HEK293 (cell line): Measurements from ENCODE around the gene TBC1D22A.

ENCODE experiments used
- CTCF ChIA-PET: fragments of 350-600 bp; formaldehyde crosslinking; extraction: SDS; loops from one replicate; lab custom pipeline; 2021; ENCODE audit warnings: antibody characterized with exemption; lab: Yijun Ruan, JAX
- POLR2A ChIA-PET: fragments of 300-600 bp; formaldehyde crosslinking; extraction: SDS; loops from one replicate; lab custom pipeline; 2020; ENCODE audit warnings: antibody characterized with exemption, inconsistent platforms; lab: Yijun Ruan, JAX
- H3K27ac ChIP-seq: fragments of 200-500 bp; sonication (Bioruptor generic); 2 replicates; pipeline ENCODE4 v1.5.1; 2014; ENCODE audit warnings: low read depth, low read length, control low read depth, inconsistent platforms; ENCODE audit errors: extremely low read depth
- H3K36me3 ChIP-seq, 2 experiments: fragments of 200-500 bp in 1 of 2; sonication (Bioruptor generic) in 1 of 2; 1 replicate in 1 of 2; 2 replicates in 1 of 2; pipeline ENCODE4 v1.5.1; 2014 to 2017; ENCODE audit warnings: inconsistent platforms in 2 of 2, low read length in 2 of 2; ENCODE audit not compliant: control insufficient read depth in 2 of 2, insufficient read depth in 1 of 2
- H3K4me1 ChIP-seq: fragments of 200-500 bp; sonication (Bioruptor generic); 2 replicates; pipeline ENCODE4 v1.5.1; 2014; ENCODE audit warnings: mild to moderate bottlenecking, low read length, inconsistent platforms; ENCODE audit not compliant: control insufficient read depth, insufficient read depth
- H3K4me3 ChIP-seq: 2 replicates; pipeline ENCODE4 v1.5.1; 2011; ENCODE audit warnings: low read depth, mild to moderate bottlenecking, control low read depth, low read length, moderate library complexity
- H3K9me3 ChIP-seq: fragments of 200-500 bp; sonication (Bioruptor generic); 2 replicates; pipeline ENCODE4 v1.5.1; 2014; ENCODE audit warnings: low read depth, low read length, inconsistent platforms; ENCODE audit not compliant: control insufficient read depth, insufficient read depth
- BCL6B ChIP-seq: fragments of 450-650 bp; formaldehyde crosslinking; IDR thresholded peaks from 2 replicates; pipeline ENCODE4 v1.5.1; 2017; ENCODE audit warnings: missing biosample characterization, missing genetic modification characterization
- GLIS2 ChIP-seq: fragments of 450-650 bp; formaldehyde crosslinking; IDR thresholded peaks from 2 replicates; pipeline ENCODE4 v1.5.1; 2016; ENCODE audit warnings: missing biosample characterization, missing genetic modification characterization
- PRDM1 ChIP-seq: fragments of 450-650 bp; formaldehyde crosslinking; IDR thresholded peaks from 2 replicates; pipeline ENCODE4; 2016; ENCODE audit warnings: missing biosample characterization, missing genetic modification characterization
- PRDM10 ChIP-seq: fragments of 450-650 bp; formaldehyde crosslinking; IDR thresholded peaks from 2 replicates; pipeline ENCODE4 v1.5.1; 2016; ENCODE audit warnings: missing biosample characterization, missing genetic modification characterization
- SETDB1 ChIP-seq: IDR thresholded peaks from one replicate; pipeline ENCODE4 v1.6.1; 2017; ENCODE audit warnings: mild to moderate bottlenecking, low read length, moderate library complexity, mixed read lengths; ENCODE audit not compliant: insufficient read length
- ZBTB21 ChIP-seq: fragments of 450-650 bp; formaldehyde crosslinking; IDR thresholded peaks from 2 replicates; pipeline ENCODE4 v1.5.1; 2017; ENCODE audit warnings: missing biosample characterization, missing genetic modification characterization
- ZEB2 ChIP-seq: fragments of 450-650 bp; formaldehyde crosslinking; IDR thresholded peaks from 2 replicates; pipeline ENCODE4 v1.5.1; 2016; ENCODE audit warnings: missing biosample characterization, missing genetic modification characterization
- ZFP37 ChIP-seq: fragments of 450-650 bp; formaldehyde crosslinking; IDR thresholded peaks from 2 replicates; pipeline ENCODE4 v1.5.1; 2016; ENCODE audit warnings: missing biosample characterization, missing genetic modification characterization
- ZFP69B ChIP-seq: fragments of 450-650 bp; formaldehyde crosslinking; IDR thresholded peaks from 2 replicates; pipeline ENCODE4 v1.5.1; 2016; ENCODE audit warnings: missing biosample characterization, missing genetic modification characterization
- ZIC2 ChIP-seq: fragments of 450-650 bp; formaldehyde crosslinking; IDR thresholded peaks from 2 replicates; pipeline ENCODE4 v1.5.1; 2016; ENCODE audit warnings: missing biosample characterization, missing genetic modification characterization
- ZNF132 ChIP-seq: fragments of 450-650 bp; formaldehyde crosslinking; IDR thresholded peaks from 2 replicates; pipeline ENCODE4 v1.5.1; 2017; ENCODE audit warnings: missing biosample characterization, missing genetic modification characterization, borderline replicate concordance
- ZNF16 ChIP-seq: fragments of 450-650 bp; formaldehyde crosslinking; IDR thresholded peaks from 2 replicates; pipeline ENCODE4 v1.5.1; 2016; ENCODE audit warnings: low read depth, missing biosample characterization, missing genetic modification characterization
- ZNF18 ChIP-seq: fragments of 450-650 bp; formaldehyde crosslinking; IDR thresholded peaks from 2 replicates; pipeline ENCODE4 v1.5.1; 2016; ENCODE audit warnings: missing biosample characterization, missing genetic modification characterization
- ZNF223 ChIP-seq: fragments of 450-650 bp; formaldehyde crosslinking; IDR thresholded peaks from 2 replicates; pipeline ENCODE4 v1.5.1; 2016; ENCODE audit warnings: missing biosample characterization, missing genetic modification characterization
- ZNF280D ChIP-seq: fragments of 450-650 bp; formaldehyde crosslinking; IDR thresholded peaks from 2 replicates; pipeline ENCODE4 v1.5.1; 2016; ENCODE audit warnings: missing biosample characterization, missing genetic modification characterization
- ZNF324 ChIP-seq: fragments of 450-650 bp; formaldehyde crosslinking; IDR thresholded peaks from 2 replicates; pipeline ENCODE4 v1.5.1; 2016; ENCODE audit warnings: missing biosample characterization, missing genetic modification characterization
- ZNF398 ChIP-seq: fragments of 450-650 bp; formaldehyde crosslinking; IDR thresholded peaks from 2 replicates; pipeline ENCODE4 v1.5.1; 2017; ENCODE audit warnings: missing biosample characterization, missing genetic modification characterization
- ZNF529 ChIP-seq: fragments of 450-650 bp; formaldehyde crosslinking; IDR thresholded peaks from 2 replicates; pipeline ENCODE4 v1.5.1; 2017; ENCODE audit warnings: missing genetic modification characterization, missing biosample characterization; ENCODE audit not compliant: insufficient replicate concordance
- ZNF600 ChIP-seq: fragments of 450-650 bp; formaldehyde crosslinking; IDR thresholded peaks from 2 replicates; pipeline ENCODE4 v1.5.1; 2016; ENCODE audit warnings: missing biosample characterization, missing genetic modification characterization
- ZNF704 ChIP-seq: fragments of 450-650 bp; formaldehyde crosslinking; IDR thresholded peaks from 2 replicates; pipeline ENCODE4 v1.5.1; 2016; ENCODE audit warnings: missing biosample characterization, missing genetic modification characterization
- ZNF777 ChIP-seq: fragments of 450-650 bp; formaldehyde crosslinking; IDR thresholded peaks from 2 replicates; pipeline ENCODE4 v1.5.1; 2017; ENCODE audit warnings: missing biosample characterization, missing genetic modification characterization, borderline replicate concordance
- ZNF830 ChIP-seq: fragments of 450-650 bp; IDR thresholded peaks from 2 replicates; pipeline ENCODE4 v1.5.0; 2018; ENCODE audit warnings: missing biosample characterization, missing genetic modification characterization, low read depth, mild to moderate bottlenecking, moderate library complexity

TBC1D22A gene

GRCh38 chr22:46803031-46803880 is 40.8 kb downstream of the TBC1D22A start:
- no peaks in the 10 kb centered on the region for H3K9me3 ChIP-seq
- no peak overlapping the region for H3K27ac ChIP-seq
- ChIA-PET CTCF (interaction anchor here (0.6 to 8.5 kb wide), 45 partner anchors 10 to 1236 kb away, joined by 3 to 223 read pairs (median 4); partner anchors contain the start of gene TBC1D22A), POLR2A (interaction anchor here (0.6 to 3.8 kb wide), 4 partner anchors 29 to 449 kb away, joined by 3 to 24 read pairs (median 10); partner anchors contain the start of gene TBC1D22A)
- H3K4me3 ChIP-seq = no peak overlapping the region
- H3K36me3 ChIP-seq = peaks cover 3 to 50% of the 10 kb centered on the region in 2 experiments
- 0 out of 2 replicates have a peak, but pooled peaks cover 2% of the 10 kb centered on the region for H3K4me1 ChIP-seq
- TF ChIP-seq ZNF18 (tag by site-specific recombination) (no peak), ZNF830 (tag by site-specific recombination) (no peak), ZNF529 (tag by site-specific recombination) (no peak), BCL6B (no peak), PRDM10 (tag by site-specific recombination) (no peak), PRDM1 (tag by site-specific recombination) (peak; percentile 16; the same call in 1 of the 2 replicates), ZNF132 (tag by site-specific recombination) (no peak), GLIS2 (peak; percentile 77), ZNF704 (tag by site-specific recombination) (no peak), ZNF280D (no peak), ZFP37 (no peak), SETDB1 (no peak), ZNF600 (tag by site-specific recombination) (no peak), ZIC2 (peak; percentile 29; the same call in 1 of the 2 replicates), ZNF223 (tag by site-specific recombination) (no peak), ZNF398 (no peak), ZNF777 (no peak), ZBTB21 (no peak), ZEB2 (tag by site-specific recombination) (peak; percentile 74), ZFP69B (tag by site-specific recombination) (no peak), ZNF324 (tag by site-specific recombination) (no peak), ZNF16 (tag by site-specific recombination) (no peak)
